ENCODE data around the gene MOB3C.

GRCh38 chr1:46595127-46595526 is 21.5 kb downstream of the MOB3C start:
- no peak for TF ChIP-seq EZH2phosphoT487 (conservative IDR thresholded peaks at IDR 0.05; ENCODE audit: low read length)
- no peak for TF ChIP-seq CTCF (IDR thresholded peaks at IDR 0.05; ENCODE audit: insufficient read depth, low read length, poor library complexity, severe bottlenecking)

Measured in SU-DHL-6 (cell line).